LNCaP clone FGC (cell line): ENCODE data around the gene CACNA1C.

ENCODE experiments used
- DNase-seq: peaks from one replicate; pipeline ENCODE4 v3.0.0-alpha.2; 2011; ENCODE audit warnings: low read depth
- H3K4me3 ChIP-seq: 2 replicates; pipeline ENCODE4 v1.5.1; 2011; ENCODE audit warnings: mild to moderate bottlenecking, low read depth, low read length, control low read depth
- TF ChIP-seq, protein P1 (sequence below): IDR thresholded peaks from 2 replicates; pipeline ENCODE4 v1.5.1; 2012; ENCODE audit warnings: mild to moderate bottlenecking; ENCODE audit not compliant: control insufficient read depth, insufficient read depth; ENCODE audit errors: extremely low read depth

The CACNA1C gene

DNA sequence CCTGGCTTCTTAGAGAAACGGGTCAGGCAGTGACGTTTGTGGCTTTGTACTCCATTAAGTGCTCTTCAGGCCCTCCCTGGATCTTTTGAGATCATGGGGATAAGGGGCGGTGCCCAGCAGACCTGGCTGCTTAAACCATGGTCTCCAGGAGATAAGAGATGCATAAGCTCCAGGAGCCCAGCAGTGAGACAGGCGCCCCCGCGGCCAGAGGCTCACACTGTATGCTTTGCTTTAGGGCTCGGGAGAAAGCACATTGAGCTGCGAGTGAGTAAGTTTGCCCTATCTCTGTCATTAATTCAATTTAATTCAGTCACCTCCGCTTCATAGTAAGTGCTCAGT, 359.5 kb downstream of the CACNA1C start:
- H3K4me3 ChIP-seq: no peak overlapping the region
- no peak for DNase-seq
- TF ChIP-seq, protein P1, sequence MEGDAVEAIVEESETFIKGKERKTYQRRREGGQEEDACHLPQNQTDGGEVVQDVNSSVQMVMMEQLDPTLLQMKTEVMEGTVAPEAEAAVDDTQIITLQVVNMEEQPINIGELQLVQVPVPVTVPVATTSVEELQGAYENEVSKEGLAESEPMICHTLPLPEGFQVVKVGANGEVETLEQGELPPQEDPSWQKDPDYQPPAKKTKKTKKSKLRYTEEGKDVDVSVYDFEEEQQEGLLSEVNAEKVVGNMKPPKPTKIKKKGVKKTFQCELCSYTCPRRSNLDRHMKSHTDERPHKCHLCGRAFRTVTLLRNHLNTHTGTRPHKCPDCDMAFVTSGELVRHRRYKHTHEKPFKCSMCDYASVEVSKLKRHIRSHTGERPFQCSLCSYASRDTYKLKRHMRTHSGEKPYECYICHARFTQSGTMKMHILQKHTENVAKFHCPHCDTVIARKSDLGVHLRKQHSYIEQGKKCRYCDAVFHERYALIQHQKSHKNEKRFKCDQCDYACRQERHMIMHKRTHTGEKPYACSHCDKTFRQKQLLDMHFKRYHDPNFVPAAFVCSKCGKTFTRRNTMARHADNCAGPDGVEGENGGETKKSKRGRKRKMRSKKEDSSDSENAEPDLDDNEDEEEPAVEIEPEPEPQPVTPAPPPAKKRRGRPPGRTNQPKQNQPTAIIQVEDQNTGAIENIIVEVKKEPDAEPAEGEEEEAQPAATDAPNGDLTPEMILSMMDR: no peak

DNA sequence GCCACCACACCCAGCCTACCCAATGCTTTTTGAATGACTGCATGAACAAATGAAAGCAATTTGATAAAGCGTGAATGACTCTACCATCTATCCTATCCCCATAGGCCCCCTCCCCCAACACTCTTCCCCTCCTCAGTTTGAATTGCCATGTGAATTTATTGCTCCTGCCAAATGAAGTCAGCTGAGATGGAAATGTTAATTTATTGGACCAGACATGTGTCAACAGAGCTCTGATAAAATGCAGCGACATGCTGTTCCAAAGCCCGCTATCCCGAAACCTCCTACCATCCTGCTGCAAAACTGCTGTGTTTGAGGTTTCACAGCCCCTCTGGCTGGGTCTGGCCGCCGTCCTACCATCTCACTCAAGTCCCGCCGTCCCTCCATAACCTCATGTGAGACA, 360.5 kb downstream of the CACNA1C start:
- no peak overlapping the region for H3K4me3 ChIP-seq
- no peak for DNase-seq
- TF ChIP-seq, protein P1: no peak

GRCh38 chr12:2413999-2414792, 361.4 kb downstream of the CACNA1C start:
- TF ChIP-seq, protein P1: no peak

GRCh38 chr12:2414810-2415567, 362.2 kb downstream of the CACNA1C start:
- DNase-seq: no peak
- TF ChIP-seq, protein P1: no peak
- H3K4me3 ChIP-seq: no peak overlapping the region

More at GRCh38 chr12:2413999-2414792, 361.4 kb downstream of the CACNA1C start:
- no peak for DNase-seq
- no peak overlapping the region for H3K4me3 ChIP-seq

DNA sequence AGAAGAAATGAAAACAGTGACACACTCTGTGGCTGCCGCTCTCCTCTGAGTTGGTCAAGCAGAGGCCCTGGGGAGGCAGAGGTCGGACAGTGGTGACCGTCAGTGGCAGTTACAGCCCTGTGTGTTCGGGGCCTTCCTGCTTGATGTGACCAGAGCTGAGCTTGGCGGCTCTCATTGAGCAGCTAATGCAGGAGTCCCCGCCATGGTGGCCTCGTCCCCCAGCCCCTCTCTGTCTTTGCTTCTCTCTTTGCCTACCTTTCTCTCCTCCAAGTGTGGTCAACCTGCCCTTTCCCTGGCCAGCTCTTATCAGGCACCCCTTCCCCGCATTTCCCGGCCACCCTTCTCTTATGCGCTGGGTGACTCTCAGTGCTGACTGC, 362.8 kb downstream of the CACNA1C start:
- DNase-seq: no peak
- H3K4me3 ChIP-seq: no peak overlapping the region
- TF ChIP-seq, protein P1: no peak

- no peak for DNase-seq
- no peak overlapping the region for H3K4me3 ChIP-seq
- TF ChIP-seq, protein P1: no peak
Measured at GRCh38 chr12:2416158-2416557, 363.4 kb downstream of the CACNA1C start.
